K562 (cell line): ENCODE measurements around the gene ATRNL1. TPM values are rescaled to one million over a fixed set of nuclear protein-coding genes. Genes with fewer than 3 reads are reported as not detected.

Experiments
- ATAC-seq: fragments of 200-7000 bp; cut with Tn5 transposase; 3 replicates; pipeline ENCODE4 v1.9.1; 2020; ENCODE audit warnings: moderate library complexity
- BruUV-seq: library from RNA; stranded (reverse); fragments of 400-500 nt; replicated peaks from 2 replicates; lab custom pipeline; 2021; lab: Mats Ljungman, UMichigan
- CTCF ChIA-PET: fragments of 300-600 bp; formaldehyde crosslinking; extraction: SDS; loops from one replicate; lab custom pipeline; 2021; ENCODE audit warnings: low intra/inter-chr PET ratio; lab: Yijun Ruan, JAX
- POLR2A ChIA-PET: fragments of 300-600, 350-650 bp; sonication (Branson Sonifier 250); formaldehyde crosslinking; extraction: SDS; loops from one replicate; lab custom pipeline; 2021; ENCODE audit warnings: antibody characterized with exemption, inconsistent platforms; lab: Yijun Ruan, JAX
- DNase-seq, 4 experiments: peaks; one replicate each; pipeline versions ENCODE4 v3.0.0 to v3.0.0-alpha.2; 2011 to 2018; ENCODE audit warnings: low spot score in 3 of 4, mixed read lengths in 3 of 4; ENCODE audit errors: extremely low read depth in 1 of 4
- FAIRE-seq: peaks from 2 replicates; lab custom pipeline; 2011; peaks lifted over from hg19 to GRCh38; lab: Jason Lieb, UNC
- H2AFZ ChIP-seq: 2 replicates; pipeline ENCODE4 v1.6.0; 2011; ENCODE audit warnings: low read depth, low read length, control low read depth, inconsistent platforms
- H3K27ac ChIP-seq: fragments of 200-600 bp; 3 replicates; pipeline ENCODE4 v1.8.0; 2011; ENCODE audit warnings: low read depth, mild to moderate bottlenecking, control low read depth, inconsistent platforms, low read length, moderate library complexity, mixed read lengths; ENCODE audit errors: extremely low read depth
- H3K27me3 ChIP-seq, 2 experiments: fragments of 300-600 bp in 1 of 2; 2 replicates in 1 of 2; 3 replicates in 1 of 2; pipeline versions ENCODE4 v1.6.0 to v1.8.0; 2011; ENCODE audit warnings: inconsistent platforms in 2 of 2, low read length in 2 of 2, mild to moderate bottlenecking in 1 of 2, mixed read lengths in 1 of 2, moderate library complexity in 1 of 2; ENCODE audit not compliant: control insufficient read depth in 2 of 2, insufficient read depth in 2 of 2
- H3K36me3 ChIP-seq: fragments of 300-600 bp; 3 replicates; pipeline ENCODE4 v1.8.0; 2011; ENCODE audit warnings: mild to moderate bottlenecking, low read length, inconsistent platforms; ENCODE audit not compliant: control insufficient read depth, insufficient read depth
- H3K4me1 ChIP-seq, 2 experiments: fragments of 200-600 bp in 1 of 2; replicated peaks in 1 of 2; 2 replicates in 1 of 2; 3 replicates in 1 of 2; pipeline versions ENCODE4 v1.5.1 to v1.8.0; 2011; ENCODE audit warnings: inconsistent platforms in 2 of 2, low read length in 2 of 2, mild to moderate bottlenecking in 1 of 2, mixed read lengths in 1 of 2, moderate library complexity in 1 of 2; ENCODE audit not compliant: control insufficient read depth in 2 of 2, insufficient read depth in 2 of 2
- H3K4me2 ChIP-seq: 2 replicates; pipeline ENCODE4 v1.6.1; 2011; ENCODE audit warnings: low read length, control low read depth, inconsistent platforms, mixed read lengths; ENCODE audit not compliant: insufficient read depth
- H3K4me3 ChIP-seq: fragments of 200-600 bp; sonication (generic), shearing (Covaris generic); 2 replicates; pipeline ENCODE4 v1.5.1; 2016; ENCODE audit warnings: control low read depth, inconsistent platforms
- H3K79me2 ChIP-seq: fragments of 200-600 bp; 3 replicates; pipeline ENCODE4 v1.8.0; 2011; ENCODE audit warnings: low read length, inconsistent platforms; ENCODE audit not compliant: control insufficient read depth, insufficient read depth
- H3K9ac ChIP-seq, 2 experiments: 2 replicates each; pipeline versions ENCODE4 v1.6.0 to v1.6.1; 2011; ENCODE audit warnings: low read depth in 2 of 2, low read length in 2 of 2, control low read depth in 1 of 2, inconsistent platforms in 1 of 2, mild to moderate bottlenecking in 1 of 2, mixed read lengths in 1 of 2; ENCODE audit not compliant: insufficient read depth in 1 of 2
- H3K9me1 ChIP-seq: one replicate; pipeline ENCODE4 v1.6.0; 2011; ENCODE audit warnings: inconsistent platforms, mild to moderate bottlenecking, low read length, moderate library complexity; ENCODE audit not compliant: control insufficient read depth, insufficient read depth
- H3K9me3 ChIP-seq: replicated peaks from 2 replicates; pipeline ENCODE4 v1.5.1; 2011; ENCODE audit warnings: low read depth, low read length, inconsistent platforms; ENCODE audit not compliant: control insufficient read depth, insufficient read depth
- H4K20me1 ChIP-seq: replicated peaks from 2 replicates; pipeline ENCODE4 v1.6.1; 2011; ENCODE audit warnings: low read length, inconsistent platforms, mixed read lengths; ENCODE audit not compliant: control insufficient read depth, insufficient read depth
- CC2D1A ChIP-seq: fragments of 450-650 bp; IDR thresholded peaks from 2 replicates; pipeline ENCODE4 v1.6.1; 2017; ENCODE audit warnings: mild to moderate bottlenecking
- CHAMP1 ChIP-seq: fragments of 450-650 bp; IDR thresholded peaks from 2 replicates; pipeline ENCODE4 v1.6.1; 2016; ENCODE audit warnings: mild to moderate bottlenecking
- KDM1A ChIP-seq, 2 experiments: fragments of 450-650 bp; IDR thresholded peaks; 2 replicates each; pipeline ENCODE4 v1.6.1; 2016; ENCODE audit warnings: mild to moderate bottlenecking in 2 of 2
- MXD1 ChIP-seq: fragments of 250-450 bp; sonication (Bioruptor Pico); IDR thresholded peaks from 2 replicates; pipeline ENCODE4 v1.8.0; 2021; ENCODE audit warnings: borderline replicate concordance, mild to moderate bottlenecking, moderate library complexity; ENCODE audit not compliant: poor library complexity, severe bottlenecking
- NCOA2 ChIP-seq, 2 experiments: fragments of 450-650 bp; IDR thresholded peaks; 2 replicates each; pipeline ENCODE4 v1.6.1; 2018; ENCODE audit warnings: mild to moderate bottlenecking in 2 of 2, moderate library complexity in 1 of 2; ENCODE audit not compliant: partially characterized antibody in 2 of 2
- NFATC3 ChIP-seq: fragments of 450-650 bp; IDR thresholded peaks from 2 replicates; pipeline ENCODE4 v1.6.1; 2017; ENCODE audit warnings: mild to moderate bottlenecking
- NONO ChIP-seq, 2 experiments: fragments of 200-400 bp in 1 of 2; fragments of 450-650 bp in 1 of 2; formaldehyde crosslinking in 1 of 2; IDR thresholded peaks; 2 replicates each; pipeline ENCODE4 v1.6.1; 2017; ENCODE audit warnings: low read depth in 2 of 2, mild to moderate bottlenecking in 2 of 2, moderate library complexity in 2 of 2, low read length in 1 of 2
- SMAD4 ChIP-seq: fragments of 250-450 bp; sonication (Bioruptor Pico); conservative IDR thresholded peaks from 2 replicates; pipeline ENCODE4 v1.8.0; 2021; ENCODE audit warnings: inconsistent platforms, mild to moderate bottlenecking, moderate library complexity
- STAG1 ChIP-seq: sonication (generic); formaldehyde crosslinking; IDR thresholded peaks from 2 replicates; pipeline ENCODE4 v1.5.0; 2020; ENCODE audit warnings: missing genetic modification reagents, borderline replicate concordance
- ZFPM2 ChIP-seq: fragments of 250-450 bp; sonication (Bioruptor Pico); IDR thresholded peaks from 2 replicates; pipeline ENCODE4 v1.5.1; 2022; ENCODE audit warnings: mild to moderate bottlenecking
- ZNF174 ChIP-seq: fragments of 250-450 bp; sonication (Bioruptor Pico); IDR thresholded peaks from 2 replicates; pipeline ENCODE4 v1.4.0; 2020; ENCODE audit warnings: mild to moderate bottlenecking
- ZNF780A ChIP-seq: fragments of 250-450 bp; sonication (Bioruptor Pico); IDR thresholded peaks from 2 replicates; pipeline ENCODE4 v1.5.0; 2021; ENCODE audit warnings: mild to moderate bottlenecking
- WGBS: fragments of 100-300 bp; shearing (Covaris generic); methylation state at CpG from one replicate; pipeline ENCODE4 v1.1.6; 2016; ENCODE audit warnings: low coverage, mixed read lengths; ENCODE audit not compliant: insufficient coverage; ENCODE audit errors: missing lambda C conversion rate; 5-methylcytosine and 5-hydroxymethylcytosine counted together
- in situ Hi-C: fragments of 300-500 bp; cut with MboI; formaldehyde crosslinking; loops from 4 replicates; pipeline ENCODE4 v1.15.0; 2018; ENCODE audit warnings: inconsistent platforms, mixed read lengths
- intact Hi-C: fragments of 100-400 bp; cut with micrococcal nuclease; formaldehyde crosslinking; loops from 2 replicates; pipeline ENCODE4 v1.14.2; 2022
- polyA plus RNA-seq, 8 experiments: library from polyadenylated mRNA; depleted of rRNA in 4 of 8; stranded (reverse) in 5 of 8; unstranded in 3 of 8; fragments of >200 nt; fragmentation: Nextera tagmentation in 2 of 8; fragmentation: Illumina TruSeq in 1 of 8; extraction: Ambion mirVana in 2 of 8; extraction: Trizol in 1 of 8; gene quantifications; 2 replicates each; pipeline versions ENCODE4 v1.2.1 to v1.2.3, GENCODE V29; 2011 to 2014; ENCODE audit warnings: inconsistent platforms in 1 of 8, missing spikeins in 1 of 8
- total RNA-seq, 7 experiments: library from RNA; depleted of rRNA in 6 of 7; stranded (reverse); fragments of >200 nt in 6 of 7; fragmentation: Illumina TruSeq in 2 of 7; extraction: Trizol in 2 of 7; gene quantifications; 2 replicates each; pipeline versions ENCODE4 v1.2.1 to v1.2.3, GENCODE V29; 2011 to 2021; ENCODE audit warnings: low replicate concordance in 1 of 7

ATRNL1 gene
- total and polyA plus RNA-seq, 9 of the 15 experiments (the other 6 are each of a cell fraction or from before 2014, with no cell fraction given): 0.18 TPM; not detected in 8

- ATAC-seq (no peak), FAIRE-seq (no peak), DNase-seq (no peak)
- Histone ChIP-seq H3K4me2 (no peak overlapping the region), H3K27ac (no peak overlapping the region), H3K9me1 (no peaks in the 10 kb centered on the region), H2AFZ (no peak overlapping the region), H3K4me3 (no peak overlapping the region), H3K9ac (no peak overlapping the region), H3K79me2 (no peaks in the 10 kb centered on the region), H3K27me3 (no peaks in the 10 kb centered on the region), H3K4me1 (no peaks in the 10 kb centered on the region), H3K9me3 (no peaks in the 10 kb centered on the region), H3K36me3 (no peaks in the 10 kb centered on the region), H4K20me1 (no peaks in the 10 kb centered on the region)
- POLR2A ChIA-PET: no interaction called here
- in situ Hi-C loops: no loop called here
- intact Hi-C loops: no loop called here
- CTCF ChIA-PET: no interaction called here
- TF ChIP-seq STAG1 (no peak), NCOA2 (IDR thresholded peaks at IDR 0.05; ENCODE audit: partially characterized antibody in 2 of 2) (no peak)
- WGBS: 3% methylated on average over 6 of the region's 6 CpGs
- BruUV-seq: no TSS peak
Observed at GRCh38 chr10:115854740-115855435, 761.7 kb downstream of the ATRNL1 start.

GRCh38 chr10:115856580-115856979 is 763.4 kb downstream of the ATRNL1 start:
- H3K27ac ChIP-seq: no peak overlapping the region
- intact Hi-C loops (no loop called here), in situ Hi-C loops (no loop called here)
- H3K36me3 ChIP-seq: no peaks in the 10 kb centered on the region
- H3K9me1 ChIP-seq: no peaks in the 10 kb centered on the region
- H3K4me3 ChIP-seq: no peak overlapping the region
- H3K4me2 ChIP-seq: no peak overlapping the region
- no peaks in the 10 kb centered on the region for H3K9me3 ChIP-seq
- H3K4me1 ChIP-seq: no peaks in the 10 kb centered on the region
- no peak for TF ChIP-seq CC2D1A
- no peak for TF ChIP-seq MXD1 (CRISPR knock-in tag)
- TF ChIP-seq NFATC3: no peak
- TF ChIP-seq ZFPM2 (CRISPR knock-in tag): no peak
- no peak for TF ChIP-seq SMAD4 (CRISPR knock-in tag)
- TF ChIP-seq NONO (IDR thresholded peaks at IDR 0.05; ENCODE audit: low read depth in 2 of 2, low read length in 1 of 2): no peak
- TF ChIP-seq ZNF174 (CRISPR knock-in tag): no peak
- no peak for TF ChIP-seq CHAMP1
- no peak for TF ChIP-seq KDM1A (IDR thresholded peaks at IDR 0.05)
- no peak for TF ChIP-seq ZNF780A (CRISPR knock-in tag)
- CTCF ChIA-PET: no interaction called here
- ATAC-seq (no peak), DNase-seq (no peak), FAIRE-seq (no peak)
- no peaks in the 10 kb centered on the region for H3K79me2 ChIP-seq
- no peak overlapping the region for H2AFZ ChIP-seq
- no peak overlapping the region for H3K9ac ChIP-seq
- H4K20me1 ChIP-seq: no peaks in the 10 kb centered on the region
- WGBS: 5% methylated on average over 6 of the region's 6 CpGs
- BruUV-seq: no TSS peak
- H3K27me3 ChIP-seq: no peaks in the 10 kb centered on the region
- POLR2A ChIA-PET: no interaction called here
